GM12865 (cell line): Measurements from ENCODE around the gene PINLYP.

Experiments
- DNase-seq: peaks from one replicate; pipeline ENCODE4 v3.0.0; 2010; ENCODE audit warnings: low read depth
- H3K4me3 ChIP-seq: 2 replicates; pipeline ENCODE4 v1.5.1; 2011; ENCODE audit warnings: mild to moderate bottlenecking, low read depth, low read length, control low read depth
- TF ChIP-seq, protein P1 (sequence below): IDR thresholded peaks from 2 replicates; pipeline ENCODE4 v1.5.1; 2011; ENCODE audit warnings: low read length, control low read depth, low read depth, inconsistent platforms; ENCODE audit not compliant: insufficient read depth; ENCODE audit errors: missing control alignments

PINLYP gene

DNA sequence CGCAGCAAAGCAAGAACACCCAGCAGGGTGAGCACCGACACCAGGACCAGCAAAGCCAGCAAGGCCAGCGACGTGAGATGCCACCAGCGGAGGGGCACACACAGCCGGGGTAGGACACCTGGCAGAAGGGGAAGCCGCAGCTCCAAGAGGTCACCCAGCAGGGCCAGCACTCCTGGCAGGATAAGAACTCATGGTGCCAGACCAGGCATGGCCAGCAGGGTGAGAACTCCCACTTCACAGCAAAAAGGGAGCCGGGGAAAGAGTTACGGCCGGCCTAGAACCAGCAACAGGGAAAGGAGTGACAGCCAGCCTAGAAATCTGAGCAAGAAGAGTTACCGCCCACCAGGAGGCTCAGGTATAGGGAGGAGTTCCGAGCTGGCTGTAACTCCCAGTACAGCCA is 36.8 kb downstream of the PINLYP start:
- H3K4me3 ChIP-seq, result no peak overlapping the region
- TF ChIP-seq, protein P1, sequence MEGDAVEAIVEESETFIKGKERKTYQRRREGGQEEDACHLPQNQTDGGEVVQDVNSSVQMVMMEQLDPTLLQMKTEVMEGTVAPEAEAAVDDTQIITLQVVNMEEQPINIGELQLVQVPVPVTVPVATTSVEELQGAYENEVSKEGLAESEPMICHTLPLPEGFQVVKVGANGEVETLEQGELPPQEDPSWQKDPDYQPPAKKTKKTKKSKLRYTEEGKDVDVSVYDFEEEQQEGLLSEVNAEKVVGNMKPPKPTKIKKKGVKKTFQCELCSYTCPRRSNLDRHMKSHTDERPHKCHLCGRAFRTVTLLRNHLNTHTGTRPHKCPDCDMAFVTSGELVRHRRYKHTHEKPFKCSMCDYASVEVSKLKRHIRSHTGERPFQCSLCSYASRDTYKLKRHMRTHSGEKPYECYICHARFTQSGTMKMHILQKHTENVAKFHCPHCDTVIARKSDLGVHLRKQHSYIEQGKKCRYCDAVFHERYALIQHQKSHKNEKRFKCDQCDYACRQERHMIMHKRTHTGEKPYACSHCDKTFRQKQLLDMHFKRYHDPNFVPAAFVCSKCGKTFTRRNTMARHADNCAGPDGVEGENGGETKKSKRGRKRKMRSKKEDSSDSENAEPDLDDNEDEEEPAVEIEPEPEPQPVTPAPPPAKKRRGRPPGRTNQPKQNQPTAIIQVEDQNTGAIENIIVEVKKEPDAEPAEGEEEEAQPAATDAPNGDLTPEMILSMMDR, result no peak
- no peak for DNase-seq

DNA sequence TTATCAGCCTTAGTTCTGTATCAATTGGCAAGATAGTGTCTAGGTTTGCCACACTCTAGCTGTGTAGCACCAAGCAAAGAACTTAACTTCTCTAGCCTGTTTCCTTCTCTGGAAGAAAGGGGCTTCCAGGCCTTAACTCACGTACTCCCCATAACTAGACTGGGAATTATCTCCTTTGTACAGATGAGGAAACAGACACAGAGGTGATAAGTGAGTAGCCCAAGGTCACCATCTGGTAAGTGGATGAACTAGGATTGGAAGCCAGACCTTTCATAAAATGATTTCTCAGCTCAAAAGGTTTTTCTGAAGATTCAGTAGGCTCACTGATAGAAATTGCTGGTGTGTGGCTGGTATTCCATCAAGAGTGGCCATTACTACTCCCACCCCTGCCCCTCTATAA is 40.7 kb downstream of the PINLYP start:
- H3K4me3 ChIP-seq, result no peak overlapping the region

DNA sequence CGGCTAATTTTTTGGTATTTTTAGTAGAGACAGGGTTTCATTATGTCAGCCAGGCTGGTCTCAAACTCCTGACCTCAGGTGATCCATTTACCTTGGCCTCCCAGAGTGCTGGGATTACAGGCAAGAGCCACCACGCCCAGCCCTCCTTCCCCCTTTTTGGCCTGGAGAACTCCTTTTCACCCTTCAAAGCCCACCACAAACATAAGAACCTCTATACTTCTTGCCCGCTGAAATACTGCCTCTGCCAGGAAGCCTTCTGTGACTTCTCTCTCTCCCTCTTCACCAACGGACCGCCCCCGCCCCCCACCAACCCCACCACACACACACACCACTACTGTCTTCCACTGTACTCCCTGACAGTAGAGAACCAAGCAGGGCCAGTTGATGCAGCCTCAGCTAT is 41.4 kb downstream of the PINLYP start:
- TF ChIP-seq, protein P1, result no peak
- no peak overlapping the region for H3K4me3 ChIP-seq
- DNase-seq, result no peak

More for the DNA sequence above, 40.7 kb downstream of the PINLYP start:
- DNase-seq, result no peak
- TF ChIP-seq, protein P1, result no peak

DNA sequence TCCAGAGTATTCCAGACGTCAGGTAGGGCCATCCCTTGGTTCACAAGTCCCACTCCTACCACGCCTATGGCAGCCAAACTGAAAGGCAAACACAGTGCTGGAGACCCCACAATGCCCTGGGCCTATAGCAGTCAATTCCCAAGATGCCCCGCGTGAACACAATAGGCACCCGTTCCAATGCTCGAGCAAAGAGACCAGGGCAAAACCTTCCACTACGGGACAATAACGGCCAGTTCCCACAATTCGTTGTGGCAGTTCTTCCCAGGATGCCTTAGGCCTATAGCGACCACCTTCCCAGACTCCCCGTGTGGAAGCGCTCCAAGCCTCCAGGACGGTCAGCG is 43.3 kb downstream of the PINLYP start:
- H3K4me3 ChIP-seq, result peak overlapping the region; percentile 69
- TF ChIP-seq, protein P1, result no peak
- DNase-seq, result peak; percentile 83

DNA sequence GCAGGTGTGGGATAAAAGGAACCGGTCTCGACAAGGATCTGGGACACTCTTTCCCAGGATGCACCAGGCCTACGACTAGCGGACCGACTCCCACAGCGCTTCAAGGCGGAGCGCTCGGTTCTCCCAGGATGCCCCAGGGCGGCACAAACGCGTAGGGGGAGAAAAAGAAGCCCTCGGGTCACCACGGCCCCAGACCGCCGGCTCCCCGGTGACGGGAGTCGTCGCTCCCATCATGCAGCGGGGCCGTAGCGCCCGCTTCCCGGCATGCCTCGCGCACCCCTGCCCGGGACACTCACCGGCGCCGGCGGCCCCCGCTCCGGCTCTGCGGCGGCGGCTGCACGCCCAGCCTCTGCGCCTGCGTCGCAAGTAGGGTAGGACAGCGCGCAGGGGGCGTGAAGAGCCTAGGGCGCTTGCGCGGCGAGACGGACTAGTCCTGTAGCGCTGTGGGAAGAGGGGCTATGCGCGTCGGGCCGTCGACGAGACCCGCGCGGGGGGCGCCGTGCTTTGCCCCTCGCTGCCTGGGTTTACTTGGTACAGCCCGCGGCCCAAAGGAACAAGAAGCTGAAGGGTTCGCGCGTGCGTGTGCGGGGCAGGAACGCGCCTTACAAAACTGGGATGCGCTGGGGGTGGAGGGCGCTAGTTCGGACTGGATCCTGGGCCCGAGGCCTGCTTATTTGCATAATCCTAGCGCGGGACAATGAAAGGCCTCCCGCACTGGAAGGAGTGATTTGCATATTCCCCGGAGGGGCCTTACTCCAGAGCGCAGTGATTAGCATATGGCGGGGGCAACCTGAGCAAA is 43.9 kb downstream of the PINLYP start, which contains the start of gene ZNF428:
Gene ZNF428, minus strand, starts transcription at position 368 of the 799 bp plus-strand sequence. CDS start 5,325 bp downstream, outside the sequence.
- peak within 1 kb of the TSS; percentile 69 for H3K4me3 ChIP-seq

DNA sequence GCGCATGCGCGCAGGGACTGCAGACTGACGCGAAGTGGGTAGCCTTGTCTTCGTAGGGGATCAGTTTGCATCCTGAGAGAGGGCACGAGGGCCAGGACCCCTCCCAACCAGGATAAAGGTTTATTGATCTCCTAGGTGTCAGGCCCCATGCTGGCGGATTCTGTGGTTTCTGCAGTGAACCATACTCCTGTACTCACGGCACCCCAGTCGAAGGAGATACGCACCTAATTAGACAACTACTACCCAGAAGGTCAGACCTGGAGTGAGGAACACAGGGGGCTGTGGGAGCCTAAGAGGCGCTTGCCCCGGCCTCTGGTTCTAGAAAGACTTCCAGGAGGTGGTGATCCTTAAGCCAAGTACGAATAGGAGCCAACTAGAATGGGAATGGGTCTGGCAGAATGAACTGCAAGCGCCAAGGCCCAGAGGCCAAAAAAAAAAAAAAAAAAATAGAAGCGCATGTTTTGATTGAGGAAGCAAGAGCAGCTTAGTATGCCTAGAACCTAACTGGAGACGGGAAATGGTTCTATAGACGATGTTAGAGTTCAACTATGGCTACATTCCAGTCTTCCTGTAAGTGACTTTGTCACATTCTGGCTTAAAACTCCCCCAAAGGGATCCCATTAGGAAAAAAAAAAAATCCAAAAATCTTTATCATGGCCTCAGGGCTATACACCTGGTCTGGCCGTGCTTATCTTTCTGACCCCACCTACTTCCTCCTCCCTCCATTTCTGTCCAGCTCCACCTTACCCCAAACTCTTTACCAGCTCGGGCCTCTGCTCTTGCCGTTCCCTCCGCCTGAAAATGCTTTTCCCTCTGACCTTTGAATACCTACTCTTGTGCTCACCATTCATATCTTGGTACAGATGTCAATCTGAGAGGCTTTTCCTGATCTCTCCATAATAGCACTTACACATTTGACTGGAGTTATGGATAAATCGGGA is 44.7 kb downstream of the PINLYP start:
- H3K4me3 ChIP-seq, result peak overlapping the region; percentile 69
- DNase-seq, result no peak
- TF ChIP-seq, protein P1, result no peak

More for the DNA sequence above, 43.9 kb downstream of the PINLYP start, which contains the start of gene ZNF428:
- TF ChIP-seq, protein P1, result no peak
- peak; percentile 96 for DNase-seq
